Fibroblast of pulmonary artery (primary cell): Measurements from ENCODE around the gene SELENOO.

ENCODE experiments used
- DNase-seq: peaks from one replicate; pipeline ENCODE4 v3.0.0-alpha.2; 2010; ENCODE audit warnings: low read depth
- H3K4me3 ChIP-seq: replicated peaks from 2 replicates; pipeline ENCODE4 v1.5.1; 2011; ENCODE audit warnings: low read depth, mild to moderate bottlenecking, control low read depth, low read length, moderate library complexity
- TF ChIP-seq, protein P1 (sequence below): IDR thresholded peaks from 2 replicates; pipeline ENCODE4 v1.5.1; 2011; ENCODE audit warnings: mild to moderate bottlenecking, control low read depth, low read length, inconsistent platforms; ENCODE audit errors: missing control alignments

Gene SELENOO

DNA sequence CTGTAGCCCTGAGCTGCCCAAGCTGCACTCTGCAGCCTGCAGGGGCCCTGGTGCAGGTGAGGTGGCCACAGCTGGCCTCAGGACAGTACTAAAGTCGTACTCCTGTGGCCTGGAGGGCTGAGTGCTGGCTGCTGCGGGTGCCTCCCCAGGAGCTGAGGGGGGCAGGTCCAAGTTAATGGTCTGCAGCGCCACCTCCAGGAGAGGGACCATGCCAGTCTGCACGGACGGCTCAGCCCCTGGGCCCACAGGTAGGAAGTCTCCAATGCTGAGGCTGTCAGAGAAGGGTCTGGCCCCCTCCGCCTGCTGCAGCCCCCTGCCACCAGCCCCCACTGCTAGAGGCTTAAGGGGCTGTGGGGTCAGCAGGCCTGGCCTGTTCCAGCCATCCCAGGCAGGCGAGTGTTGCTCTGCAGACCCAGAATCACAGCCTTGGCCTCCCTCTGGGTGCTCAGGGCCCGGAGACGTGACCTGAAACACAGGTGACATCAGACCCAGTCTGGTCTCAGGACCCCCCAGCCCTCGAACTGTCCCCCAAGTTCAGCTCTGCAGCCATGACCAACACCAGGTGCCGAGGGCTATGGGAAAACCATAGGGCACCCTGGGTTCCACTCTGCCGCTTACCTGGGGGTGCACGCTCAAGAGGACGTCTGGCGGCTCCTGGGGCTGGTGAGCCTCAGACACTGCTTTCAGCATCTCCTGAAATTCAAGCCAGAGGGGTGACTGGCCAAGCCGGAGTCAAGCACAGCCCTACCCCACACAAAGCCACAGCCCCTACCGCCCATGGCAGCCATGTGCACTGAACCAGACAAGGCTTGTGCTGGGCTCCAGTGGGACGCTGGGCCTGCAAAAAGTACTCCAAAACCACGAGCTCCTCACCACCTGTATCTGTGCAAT, 20.8 kb downstream of the SELENOO start:
- H3K4me3 ChIP-seq = no peak overlapping the region
- TF ChIP-seq, protein P1, sequence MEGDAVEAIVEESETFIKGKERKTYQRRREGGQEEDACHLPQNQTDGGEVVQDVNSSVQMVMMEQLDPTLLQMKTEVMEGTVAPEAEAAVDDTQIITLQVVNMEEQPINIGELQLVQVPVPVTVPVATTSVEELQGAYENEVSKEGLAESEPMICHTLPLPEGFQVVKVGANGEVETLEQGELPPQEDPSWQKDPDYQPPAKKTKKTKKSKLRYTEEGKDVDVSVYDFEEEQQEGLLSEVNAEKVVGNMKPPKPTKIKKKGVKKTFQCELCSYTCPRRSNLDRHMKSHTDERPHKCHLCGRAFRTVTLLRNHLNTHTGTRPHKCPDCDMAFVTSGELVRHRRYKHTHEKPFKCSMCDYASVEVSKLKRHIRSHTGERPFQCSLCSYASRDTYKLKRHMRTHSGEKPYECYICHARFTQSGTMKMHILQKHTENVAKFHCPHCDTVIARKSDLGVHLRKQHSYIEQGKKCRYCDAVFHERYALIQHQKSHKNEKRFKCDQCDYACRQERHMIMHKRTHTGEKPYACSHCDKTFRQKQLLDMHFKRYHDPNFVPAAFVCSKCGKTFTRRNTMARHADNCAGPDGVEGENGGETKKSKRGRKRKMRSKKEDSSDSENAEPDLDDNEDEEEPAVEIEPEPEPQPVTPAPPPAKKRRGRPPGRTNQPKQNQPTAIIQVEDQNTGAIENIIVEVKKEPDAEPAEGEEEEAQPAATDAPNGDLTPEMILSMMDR = no peak

DNA sequence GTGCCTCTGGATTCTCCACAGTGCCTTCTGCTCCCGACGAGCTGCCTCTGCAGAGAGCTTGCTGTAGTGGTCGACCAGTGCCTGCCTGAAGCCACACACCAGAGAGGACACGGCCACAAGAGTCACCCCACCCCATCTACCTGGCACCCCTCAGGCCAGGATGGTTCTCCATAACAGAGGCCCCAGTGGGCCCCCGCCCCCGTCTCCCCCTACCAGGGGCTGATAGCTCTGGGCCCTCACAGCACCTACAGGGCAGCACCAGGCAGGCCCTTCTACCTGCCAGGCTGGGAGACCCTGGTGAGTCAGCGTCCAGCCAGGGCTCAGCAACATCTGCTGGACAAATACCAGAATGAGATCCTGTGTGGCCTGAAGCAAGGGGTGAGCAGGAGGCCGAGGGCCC, 21.7 kb downstream of the SELENOO start:
- TF ChIP-seq, protein P1 = no peak
- no peak for DNase-seq
- no peak overlapping the region for H3K4me3 ChIP-seq

More for the DNA sequence above, 20.8 kb downstream of the SELENOO start:
- DNase-seq = no peak

DNA sequence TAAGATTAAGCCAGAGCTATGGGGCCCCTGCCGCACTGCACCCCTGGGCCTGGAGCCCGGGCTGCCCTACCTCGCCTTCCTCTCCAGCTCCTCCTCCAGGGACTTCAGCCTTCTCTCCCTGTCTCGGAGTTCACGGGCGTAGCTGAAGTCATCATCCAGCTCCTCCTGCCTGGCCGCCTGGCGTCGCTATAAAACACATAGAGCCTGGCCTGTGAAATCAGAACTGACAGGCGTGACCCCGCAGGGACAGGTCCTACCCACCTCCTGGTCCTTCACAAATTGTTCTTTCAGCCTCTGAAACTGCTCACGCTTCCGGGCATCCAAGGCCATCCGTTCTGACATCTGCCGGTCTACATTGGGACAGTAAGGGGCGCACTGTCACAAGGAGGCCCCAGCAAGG, 23.3 kb downstream of the SELENOO start:
- H3K4me3 ChIP-seq = no peak overlapping the region
- TF ChIP-seq, protein P1 = no peak
- DNase-seq = no peak

DNA sequence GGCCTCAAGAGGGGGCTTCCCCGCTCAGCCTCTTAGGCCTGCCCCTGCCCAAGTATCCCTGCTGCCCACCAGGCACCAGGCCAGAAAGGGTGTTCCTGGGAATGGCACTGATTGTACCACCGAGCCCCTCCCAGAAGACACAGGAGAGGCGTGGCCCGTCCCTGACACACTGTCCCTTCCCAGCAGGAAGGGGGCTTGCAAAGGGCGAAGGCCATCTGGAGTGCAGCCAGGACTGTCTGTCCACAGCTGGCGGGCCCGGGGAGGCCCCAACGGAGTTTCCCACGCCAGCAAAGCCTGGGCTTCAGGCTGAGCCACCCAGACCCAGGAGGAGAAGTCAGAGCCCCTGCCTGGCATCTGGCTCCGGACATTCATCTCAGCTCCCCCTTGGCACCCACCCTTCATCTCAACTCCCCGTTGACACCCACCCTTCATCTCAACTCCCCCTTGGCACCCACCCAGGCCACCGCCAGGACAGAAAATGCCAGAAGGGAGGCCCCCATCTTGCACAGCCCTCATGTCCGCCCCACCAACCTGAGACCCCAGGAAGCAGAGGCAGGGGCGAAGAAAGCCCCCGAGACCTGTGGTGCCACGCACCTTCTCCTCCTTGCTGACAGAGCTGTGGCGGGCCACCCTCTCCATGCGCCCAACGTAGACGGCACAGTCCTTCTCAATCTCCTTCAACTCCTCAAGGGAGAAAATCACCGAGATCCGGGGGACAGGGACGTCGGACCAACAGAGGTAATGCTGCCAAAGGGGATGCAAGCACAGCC, 24.6 kb downstream of the SELENOO start:
- no peak overlapping the region for H3K4me3 ChIP-seq
- TF ChIP-seq, protein P1 = no peak
- DNase-seq = no peak

DNA sequence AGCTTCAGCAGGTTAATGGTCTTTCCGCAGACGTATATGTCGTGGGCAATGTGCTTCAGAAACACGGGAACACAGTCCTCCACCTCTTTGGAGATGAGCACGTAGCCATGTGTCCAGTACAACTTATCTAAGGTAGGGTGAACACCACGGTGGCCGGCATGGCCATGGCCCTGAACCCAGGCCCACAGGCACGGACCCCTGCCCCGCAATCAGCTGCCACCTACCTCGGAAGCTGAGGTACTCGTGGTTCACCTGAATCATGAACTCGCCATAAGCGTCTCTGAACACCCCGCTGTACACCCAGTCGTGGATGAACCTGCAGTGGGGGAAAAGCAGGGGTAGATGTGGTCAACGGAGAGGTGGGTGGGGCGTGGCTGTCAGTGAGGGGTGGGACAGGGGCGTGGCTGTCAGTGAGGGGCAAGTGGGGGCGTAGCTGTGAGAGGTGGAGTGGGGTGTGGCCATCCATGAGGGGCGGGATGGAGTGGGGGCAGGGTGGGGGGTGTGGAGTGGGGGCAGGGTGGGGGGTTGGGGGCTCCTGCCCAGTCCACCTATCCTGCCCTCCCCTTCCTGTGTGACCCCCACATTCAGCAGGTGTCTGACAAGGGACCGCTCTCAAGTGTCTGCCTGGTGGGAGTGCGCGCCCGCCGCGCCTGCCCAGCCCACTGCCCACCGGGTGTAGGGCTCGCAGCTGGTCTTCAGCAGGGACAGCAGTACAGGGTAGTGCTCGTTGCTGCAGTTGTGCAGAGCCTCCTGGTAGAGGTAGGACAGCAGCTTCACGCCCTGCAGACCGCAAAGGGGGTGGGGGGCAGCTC, 25.5 kb downstream of the SELENOO start:
- DNase-seq = no peak
- TF ChIP-seq, protein P1 = no peak
- no peak overlapping the region for H3K4me3 ChIP-seq

DNA sequence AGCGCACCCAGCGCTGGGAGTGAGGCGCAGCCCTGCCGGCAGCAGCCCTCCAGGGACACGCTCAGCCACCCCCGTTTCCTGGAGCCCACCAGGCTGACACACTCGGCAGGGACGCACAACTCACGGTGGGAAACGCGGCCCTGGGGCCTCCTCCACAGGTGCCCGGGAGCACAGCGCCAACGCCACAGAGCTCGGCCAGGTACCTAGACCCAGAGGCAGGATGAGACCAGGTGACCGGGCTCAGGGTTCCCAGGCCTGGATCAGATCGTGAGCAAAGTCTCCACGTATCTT, 26.0 kb downstream of the SELENOO start:
- TF ChIP-seq, protein P1 = no peak
- H3K4me3 ChIP-seq = no peak overlapping the region
- DNase-seq = no peak
